Spleen (tissue), 7 donors: ENCODE results near the gene TTC31.

Source experiments
- CTCF ChIP-seq, 11 experiments: fragments of 200-600 bp in 7 of 11; fragments of 450-650 bp in 4 of 11; sonication (generic) in 4 of 11; IDR thresholded peaks in 8 of 11; conservative IDR thresholded peaks in 3 of 11; 1 replicate in 7 of 11; 2 replicates in 4 of 11; pipeline versions ENCODE4 v1.4.0 to v1.8.0; 2016 to 2021; ENCODE audit warnings: antibody characterized with exemption in 11 of 11, inconsistent platforms in 4 of 11, mild to moderate bottlenecking in 1 of 11
- POLR2A ChIP-seq, 3 donors: fragments of 450-650 bp; IDR thresholded peaks; one replicate each; pipeline ENCODE4 v1.5.1; 2017; ENCODE audit warnings: antibody characterized with exemption in 3 of 3, mild to moderate bottlenecking in 1 of 3
- donor health status: DM: no; HTN: no; CAD: no; lungs with moderate emphysema.
- donor health status: DM: no; HTN: no; CAD: no.
- donor health status: DM: no; HTN: no; CAD: no.

DNA sequence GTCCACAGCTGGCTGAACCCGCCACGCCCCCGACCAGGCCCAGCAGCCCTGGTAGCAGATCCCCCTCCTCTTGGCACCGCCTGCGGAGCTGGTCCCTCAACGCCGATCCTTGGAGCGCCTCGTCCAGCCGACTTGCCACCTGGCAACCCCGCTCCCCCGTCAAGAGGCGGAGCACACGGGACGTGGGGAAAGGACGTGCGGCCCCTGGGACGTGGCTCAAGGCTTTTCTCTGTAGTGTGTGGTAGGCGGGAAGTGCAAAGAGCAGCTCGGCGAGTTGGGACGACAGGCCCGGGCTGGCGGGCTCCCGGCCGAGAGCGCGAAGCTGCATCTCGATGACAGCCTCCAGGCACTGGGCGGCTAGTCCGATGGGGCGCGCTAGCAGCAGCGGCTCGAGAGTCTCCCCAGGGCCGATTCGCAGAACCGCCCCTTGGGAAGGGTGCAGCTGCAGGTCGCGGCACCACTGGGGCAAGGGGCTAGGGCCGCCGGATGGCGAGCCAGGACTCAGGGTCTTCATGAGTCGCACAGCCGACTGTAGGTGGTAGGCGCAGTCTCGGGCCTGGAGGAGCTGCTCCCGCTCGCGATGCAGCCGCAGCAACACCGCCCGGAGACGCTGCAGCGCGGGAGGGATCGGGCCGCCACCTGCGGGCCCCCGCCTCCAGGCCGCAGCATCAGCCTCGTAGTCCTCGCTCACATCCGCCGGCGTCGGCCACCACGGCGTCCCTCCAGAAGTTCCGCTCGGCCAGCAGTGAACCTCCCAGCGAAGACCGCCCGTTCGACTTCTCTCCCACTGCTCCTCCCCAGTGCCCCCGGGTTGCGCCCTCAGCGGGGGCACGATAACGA is 700 bp upstream of the TTC31 start:
- TF ChIP-seq CTCF (IDR thresholded peaks at IDR 0.05 in 8 of 11, conservative IDR thresholded peaks at IDR 0.05 in 3 of 11) (no peak), POLR2A (IDR thresholded peaks at IDR 0.05) (no peak)
